Muscle layer of duodenum (tissue), 2 donors: Measurements from ENCODE around the gene PDCD1.
"Not testable (repeated sequence)": the region's sequence is repeated elsewhere in the genome, so short reads cannot be mapped to it uniquely, and the experiment has no call there.

Experiments used
- H3K27ac ChIP-seq: one replicate; pipeline ENCODE4 v1.7.0; 2013; ENCODE audit warnings: mild to moderate bottlenecking, low read length
- H3K27me3 ChIP-seq: one replicate; pipeline ENCODE4 v1.7.0; 2013; ENCODE audit warnings: low read depth, mild to moderate bottlenecking, control low read depth, low read length
- H3K36me3 ChIP-seq, 2 donors: one replicate each; pipeline ENCODE4 v1.7.0; 2013; ENCODE audit warnings: low read length in 2 of 2, control low read depth in 1 of 2, mild to moderate bottlenecking in 1 of 2; ENCODE audit not compliant: insufficient read depth in 2 of 2, control insufficient read depth in 1 of 2
- H3K4me1 ChIP-seq, 2 donors: one replicate each; pipeline ENCODE4 v1.7.0; 2013; ENCODE audit warnings: low read length in 2 of 2, mild to moderate bottlenecking in 2 of 2, control low read depth in 1 of 2, moderate library complexity in 1 of 2; ENCODE audit not compliant: insufficient read depth in 2 of 2, control insufficient read depth in 1 of 2
- H3K4me3 ChIP-seq, 2 donors: one replicate each; pipeline ENCODE4 v1.7.0; 2013; ENCODE audit warnings: low read length in 2 of 2, low read depth in 1 of 2, mild to moderate bottlenecking in 1 of 2
- H3K9me3 ChIP-seq, 2 donors: one replicate each; pipeline ENCODE4 v1.7.0; 2013; ENCODE audit warnings: low read length in 2 of 2, control low read depth in 1 of 2, mild to moderate bottlenecking in 1 of 2; ENCODE audit not compliant: control insufficient read depth in 1 of 2
- donor health status: healthy.

The PDCD1 gene

DNA sequence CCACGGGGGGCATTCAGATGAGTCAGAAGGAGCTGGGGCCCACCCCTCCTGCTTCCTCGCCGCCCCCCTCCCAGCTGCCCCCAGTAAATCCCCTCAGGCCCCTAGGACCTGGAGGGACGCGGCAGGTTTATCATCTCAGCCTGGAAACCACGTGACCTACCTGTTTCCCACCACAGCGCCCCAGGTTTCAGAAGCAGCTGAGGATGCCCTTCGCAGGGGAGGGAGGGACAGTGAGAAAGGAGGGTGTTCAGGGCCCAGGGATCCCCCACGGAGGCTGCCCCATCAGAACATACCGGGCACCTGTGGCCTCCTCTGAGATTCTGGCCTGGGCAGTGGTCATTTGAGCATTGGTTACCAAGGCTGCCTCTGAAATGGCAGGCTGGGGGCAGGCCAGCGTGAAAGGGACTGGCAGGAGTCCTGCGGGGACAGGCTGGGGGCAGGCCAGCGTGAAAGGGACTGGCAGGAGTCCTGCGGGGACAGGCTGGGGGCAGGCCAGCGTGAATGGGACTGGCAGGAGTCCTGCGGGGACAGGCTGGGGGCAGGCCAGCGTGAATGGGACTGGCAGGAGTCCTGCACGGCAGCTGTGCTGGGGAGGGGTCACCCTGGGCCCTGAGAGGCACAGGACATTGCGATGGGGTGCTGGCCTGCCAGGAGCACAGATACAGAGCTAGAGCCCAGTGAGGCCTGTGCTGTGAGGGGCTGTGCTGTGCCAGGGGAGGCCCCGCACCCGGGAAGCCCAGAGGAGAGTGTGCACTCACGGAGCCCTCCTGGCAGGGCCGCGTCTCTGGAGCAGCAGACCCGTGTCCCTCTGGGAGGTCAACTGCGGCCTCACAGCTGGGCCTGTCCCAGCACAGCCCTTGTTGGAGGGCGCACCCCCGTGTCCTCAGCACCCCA, 48.1 kb downstream of the PDCD1 start:
- Histone ChIP-seq H3K4me3 (no peak overlapping the region), H3K27ac (no peak overlapping the region)

DNA sequence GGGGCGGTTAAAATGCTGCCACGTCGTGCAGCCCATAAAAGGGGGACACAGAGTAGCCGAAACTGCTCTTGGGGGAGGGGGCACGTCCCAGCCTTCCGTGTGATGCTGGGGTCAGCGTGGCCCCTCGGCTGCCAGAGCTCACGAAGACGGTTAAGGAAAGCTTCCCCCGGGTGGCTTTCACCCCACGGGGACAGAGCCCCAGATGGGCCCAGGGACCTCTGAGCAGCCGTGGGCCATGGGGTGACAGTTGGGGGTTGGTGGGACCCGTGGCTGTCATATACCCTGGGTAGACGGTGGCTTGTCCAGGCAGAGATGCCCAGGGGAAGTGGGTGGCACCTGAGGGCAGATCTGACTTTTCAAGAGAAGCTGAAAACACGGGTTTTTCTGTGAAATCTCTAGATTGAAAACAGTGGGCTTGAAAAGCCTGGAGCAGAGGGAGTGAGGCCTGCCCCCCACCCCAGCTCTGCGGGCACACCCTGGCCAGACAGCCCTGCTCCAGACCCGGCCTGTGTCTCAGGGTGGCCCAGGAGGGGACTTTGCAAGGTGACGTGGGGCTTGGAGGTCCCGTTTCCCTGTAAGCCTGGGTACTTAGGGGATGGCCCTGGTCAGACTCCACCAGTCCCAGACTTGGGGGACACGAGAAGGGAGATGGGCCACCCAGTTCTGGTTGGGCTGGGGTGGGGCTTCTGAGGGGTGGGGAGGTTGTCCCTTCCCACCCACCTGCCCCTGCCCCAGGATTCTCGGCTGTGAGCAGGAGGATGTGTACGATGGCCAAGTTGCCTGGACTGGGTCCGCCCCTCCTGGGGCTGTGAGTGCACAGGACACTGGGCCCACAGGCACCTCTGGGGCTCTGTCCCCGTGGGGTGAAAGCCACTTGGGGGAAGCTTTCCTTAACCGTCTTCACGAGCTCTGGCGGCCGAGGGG, 49.0 kb downstream of the PDCD1 start:
- Histone ChIP-seq H3K4me3 (no peak overlapping the region), H3K9me3 (no peaks in the 10 kb centered on the region), H3K4me1 (peaks cover 0 to 2% of the 10 kb centered on the region in 2 donors), H3K27me3 (peaks cover 3% of the 10 kb centered on the region), H3K27ac (no peak overlapping the region), H3K36me3 (no peaks in the 10 kb centered on the region)

More for the DNA sequence above, 48.1 kb downstream of the PDCD1 start:
- Histone ChIP-seq H3K27me3 (no peaks in the 10 kb centered on the region), H3K4me1 (no peaks in the 10 kb centered on the region), H3K36me3 (no peaks in the 10 kb centered on the region), H3K9me3 (no peaks in the 10 kb centered on the region)

DNA sequence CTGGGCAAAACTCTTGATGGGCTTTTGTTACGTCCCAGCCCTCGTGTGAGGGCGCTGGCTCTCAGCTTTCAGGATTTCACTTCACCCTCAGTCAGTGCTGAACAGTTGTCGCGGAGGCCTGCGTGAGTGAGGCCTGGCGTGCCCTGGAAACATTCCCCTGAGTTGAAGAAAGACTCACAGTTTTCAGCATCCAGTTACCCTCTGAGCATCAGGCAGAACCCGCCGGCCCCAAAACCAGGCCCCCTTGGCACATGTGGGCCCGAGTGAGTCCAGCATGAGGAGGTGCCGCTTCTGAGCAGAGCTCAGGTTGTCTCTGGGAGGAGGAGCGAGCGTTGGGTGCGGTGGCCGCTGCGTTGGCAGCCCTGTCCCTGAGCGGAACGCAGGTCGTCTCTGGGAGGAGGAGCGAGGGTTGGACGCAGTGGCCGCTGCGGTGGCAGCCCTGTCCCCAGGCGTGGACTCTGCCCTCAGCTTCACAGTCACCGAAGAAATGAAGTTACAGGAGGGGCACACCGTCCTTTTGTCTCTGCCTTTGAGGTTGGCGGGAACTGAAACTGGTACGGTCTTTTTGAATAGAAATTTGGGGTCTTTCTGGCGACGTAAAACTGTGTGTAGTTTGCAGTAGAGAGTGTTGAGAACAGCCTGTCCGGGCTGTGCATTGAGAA, 49.8 kb downstream of the PDCD1 start, which contains the start of gene NEU4:
NEU4 (plus strand) TSS at position 473 of the 662 bp plus-strand sequence. CDS start 5,292 bp downstream, outside the sequence.
- Histone ChIP-seq H3K36me3 (no peaks in the 10 kb centered on the region), H3K27ac (no peak within 1 kb of the TSS), H3K4me1 (peaks cover 0 to 10% of the 10 kb centered on the region in 2 donors), H3K9me3 (no peaks in the 10 kb centered on the region), H3K27me3 (peaks cover 11% of the 10 kb centered on the region), H3K4me3 (no peak within 1 kb of the TSS)

DNA sequence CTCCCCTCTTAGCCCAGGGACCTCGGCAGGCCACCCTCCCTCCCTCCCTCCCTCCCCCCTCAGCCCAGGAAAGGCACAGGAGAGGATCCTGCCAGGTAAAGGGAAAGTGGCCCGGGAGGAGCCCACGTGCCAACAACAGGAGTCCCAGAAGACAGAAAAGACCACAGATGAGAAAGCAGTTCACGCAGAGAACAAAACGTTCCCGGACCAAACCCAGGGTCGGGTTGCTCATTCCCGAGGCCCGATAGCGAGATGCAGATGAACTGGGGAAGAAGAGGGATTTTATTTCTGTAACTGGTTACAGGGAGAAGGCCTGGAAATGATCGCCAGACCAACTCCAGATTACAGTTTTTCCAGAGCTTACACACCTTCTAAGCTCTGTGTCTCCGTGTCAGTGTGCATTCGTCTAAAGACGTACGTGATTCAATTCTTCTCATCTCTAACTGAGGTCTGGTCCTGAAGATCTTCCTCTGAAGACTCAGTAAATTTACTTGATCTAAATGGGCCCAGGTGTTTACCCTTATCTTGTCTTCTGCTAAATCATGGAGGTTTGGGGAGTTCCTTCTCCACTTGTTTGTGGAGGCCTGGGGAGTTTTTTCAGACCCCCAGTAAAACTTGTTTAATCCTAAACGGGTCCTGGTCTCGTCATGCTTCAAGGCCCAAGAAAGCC, 50.5 kb downstream of the PDCD1 start:
- H3K4me1 ChIP-seq = peaks cover 0 to 16% of the 10 kb centered on the region in 2 donors
- no peaks in the 10 kb centered on the region for H3K9me3 ChIP-seq
- H3K27ac ChIP-seq = no peak overlapping the region
- H3K36me3 ChIP-seq = no peaks in the 10 kb centered on the region
- H3K4me3 ChIP-seq = no peak overlapping the region
- peaks cover 11% of the 10 kb centered on the region for H3K27me3 ChIP-seq

DNA sequence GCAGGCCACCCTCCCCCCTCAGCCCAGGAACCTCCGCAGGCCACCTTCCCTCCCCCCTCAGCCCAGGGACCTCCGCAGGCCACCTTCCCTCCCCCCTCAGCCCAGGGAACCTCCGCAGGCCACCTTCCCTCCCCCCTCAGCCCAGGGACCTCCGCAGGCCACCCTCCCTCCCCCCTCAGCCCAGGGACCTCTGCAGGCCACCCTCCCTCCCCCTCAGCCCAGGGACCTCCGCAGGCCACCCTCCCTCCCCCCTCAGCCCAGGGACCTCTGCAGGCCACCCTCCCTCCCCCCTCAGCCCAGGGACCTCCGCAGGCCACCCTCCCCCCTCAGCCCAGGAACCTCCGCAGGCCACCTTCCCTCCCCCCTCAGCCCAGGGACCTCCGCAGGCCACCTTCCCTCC, 52.5 kb downstream of the PDCD1 start:
- H3K27ac ChIP-seq, H3K4me3 ChIP-seq, H3K36me3 ChIP-seq, H3K9me3 ChIP-seq: not testable (repeated sequence)
- peaks cover 11% of the 10 kb centered on the region for H3K27me3 ChIP-seq
- H3K4me1 ChIP-seq = peaks cover 0 to 20% of the 10 kb centered on the region in 2 donors

DNA sequence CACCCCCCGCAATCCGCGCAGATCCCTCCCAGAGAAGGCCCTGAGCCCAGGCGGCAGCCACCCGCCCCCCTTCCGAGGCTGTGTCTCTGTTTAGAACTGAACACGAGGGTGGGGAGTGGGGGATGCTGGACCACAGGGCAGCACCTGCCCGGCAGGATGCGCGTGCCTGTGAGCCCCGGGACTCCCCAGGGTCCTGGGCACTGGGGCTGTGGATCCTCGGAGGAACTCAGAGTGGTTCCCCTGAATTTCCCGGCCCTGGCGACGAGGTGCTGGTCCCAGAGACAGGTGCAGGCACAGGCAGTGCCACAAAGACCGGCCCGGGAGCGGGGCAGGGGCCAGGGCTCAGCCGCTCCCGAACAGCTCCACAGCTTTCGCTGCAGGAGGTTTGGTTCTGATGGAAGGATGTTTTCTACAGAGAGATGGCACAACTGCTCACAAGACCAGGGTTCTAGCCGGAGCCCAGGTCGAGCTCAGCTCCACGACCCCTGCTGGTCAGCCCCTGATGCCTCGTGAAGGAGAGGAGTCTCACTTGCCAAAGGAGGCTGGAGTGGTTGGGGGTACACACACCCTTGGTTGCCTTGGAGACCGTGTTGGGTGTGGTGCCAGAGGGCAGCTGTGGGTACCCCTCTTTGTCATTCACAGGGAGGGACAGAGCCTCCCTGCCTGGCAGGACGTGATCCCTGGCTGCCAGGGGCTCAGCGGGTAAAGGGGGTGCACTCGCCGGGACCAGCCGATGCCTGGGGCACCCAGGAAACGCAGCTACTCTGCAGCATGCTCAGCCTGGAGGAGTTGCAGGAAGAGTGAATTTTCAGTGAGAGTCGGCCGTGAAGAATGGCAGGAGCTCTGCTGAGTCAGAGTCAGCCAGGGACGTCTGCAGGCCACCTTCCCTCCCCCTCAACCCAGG, 54.1 kb downstream of the PDCD1 start:
- Histone ChIP-seq H3K4me3 (peak overlapping the region in 1 of 2 donors; percentile 67), H3K27me3 (peaks cover 11% of the 10 kb centered on the region), H3K4me1 (peaks cover 0 to 20% of the 10 kb centered on the region in 2 donors), H3K36me3 (no peaks in the 10 kb centered on the region), H3K27ac (no peak overlapping the region), H3K9me3 (no peaks in the 10 kb centered on the region)

DNA sequence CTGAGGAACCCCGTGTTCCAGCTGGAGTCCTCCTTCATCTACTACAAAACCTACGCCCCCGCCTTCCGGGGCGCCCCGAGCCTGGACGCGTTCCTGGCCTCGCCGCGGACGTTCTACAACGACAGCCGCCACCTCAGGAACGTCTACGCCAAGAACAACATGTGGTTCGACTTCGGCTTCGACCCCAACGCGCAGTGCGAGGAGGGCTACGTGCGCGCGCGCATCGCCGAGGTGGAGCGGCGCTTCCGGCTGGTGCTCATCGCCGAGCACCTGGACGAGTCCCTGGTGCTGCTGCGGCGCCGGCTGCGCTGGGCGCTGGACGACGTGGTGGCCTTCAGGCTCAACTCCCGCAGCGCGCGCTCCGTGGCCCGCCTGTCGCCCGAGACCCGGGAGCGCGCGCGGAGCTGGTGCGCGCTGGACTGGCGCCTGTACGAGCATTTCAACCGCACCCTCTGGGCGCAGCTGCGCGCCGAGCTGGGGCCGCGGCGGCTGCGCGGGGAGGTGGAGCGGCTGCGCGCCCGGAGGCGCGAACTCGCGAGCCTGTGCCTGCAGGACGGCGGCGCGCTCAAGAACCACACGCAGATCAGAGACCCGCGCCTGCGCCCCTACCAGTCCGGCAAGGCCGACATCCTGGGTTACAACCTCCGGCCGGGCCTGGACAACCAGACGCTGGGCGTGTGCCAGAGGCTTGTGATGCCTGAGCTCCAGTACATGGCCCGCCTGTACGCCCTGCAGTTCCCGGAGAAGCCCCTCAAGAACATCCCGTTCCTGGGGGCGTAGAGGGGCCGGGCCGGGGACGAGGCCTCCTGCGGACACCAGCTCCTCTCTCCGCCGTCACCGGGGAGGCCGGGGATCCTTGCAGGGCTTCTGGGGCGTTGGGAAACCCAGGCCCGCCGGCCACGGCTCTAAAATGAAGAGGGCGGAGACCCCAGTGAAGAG, 55.0 kb downstream of the PDCD1 start:
- H3K27ac ChIP-seq = no peak overlapping the region
- peaks cover 11% of the 10 kb centered on the region for H3K27me3 ChIP-seq
- H3K9me3 ChIP-seq = no peaks in the 10 kb centered on the region
- no peaks in the 10 kb centered on the region for H3K36me3 ChIP-seq
- H3K4me1 ChIP-seq = peaks cover 0 to 20% of the 10 kb centered on the region in 2 donors
- peak overlapping the region; percentile 21 to 67 for H3K4me3 ChIP-seq

DNA sequence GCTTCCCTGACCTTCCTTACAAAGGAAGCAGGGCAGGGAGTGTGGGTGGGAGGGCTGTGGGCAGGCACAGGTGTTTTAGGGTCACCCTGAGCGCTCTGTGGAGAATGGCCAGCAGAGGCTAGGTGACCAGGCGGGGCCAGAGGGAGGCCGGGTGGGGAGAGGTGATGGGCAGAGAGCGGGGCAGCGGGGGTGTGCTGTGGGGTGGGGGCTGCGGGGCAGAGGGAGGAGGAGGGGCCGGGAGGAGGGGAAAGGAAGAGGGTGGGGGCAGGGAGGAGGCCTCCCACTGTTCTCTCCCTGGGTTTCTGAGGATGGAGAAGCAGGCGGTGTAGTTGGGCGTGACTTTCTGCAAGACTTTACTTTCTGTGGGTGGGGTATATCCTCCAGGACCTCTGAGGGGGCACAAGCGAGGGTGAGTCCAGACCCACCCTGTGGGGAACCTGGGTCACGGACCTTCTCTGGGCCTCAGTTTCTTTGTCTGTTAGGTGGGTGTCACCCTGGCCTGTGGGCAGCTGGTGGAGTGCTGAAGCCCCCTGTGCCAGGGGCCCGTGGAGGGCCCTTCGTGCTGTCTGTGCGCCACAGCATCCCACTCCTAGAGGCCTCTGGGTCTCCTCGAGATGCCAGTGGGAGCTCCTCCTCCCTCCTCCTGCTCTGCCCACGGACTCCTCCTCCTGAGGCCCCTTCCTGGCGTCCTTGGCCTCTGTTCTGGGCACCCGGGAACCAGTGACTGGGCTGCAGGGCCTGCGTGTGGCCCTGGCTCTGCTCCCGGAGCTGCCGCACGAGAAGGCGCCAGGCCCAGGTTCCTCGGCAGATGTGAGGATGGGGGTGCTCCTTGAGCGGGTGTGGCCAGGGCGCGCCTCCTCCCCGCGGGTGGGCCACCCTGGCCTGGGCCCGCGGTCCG, 56.0 kb downstream of the PDCD1 start:
- H3K27ac ChIP-seq = no peak overlapping the region
- peak overlapping the region in 1 of 2 donors; percentile 67 for H3K4me3 ChIP-seq
- H3K9me3 ChIP-seq = no peaks in the 10 kb centered on the region
- no peaks in the 10 kb centered on the region for H3K36me3 ChIP-seq
- H3K27me3 ChIP-seq = peaks cover 11% of the 10 kb centered on the region
- H3K4me1 ChIP-seq = peaks cover 0 to 20% of the 10 kb centered on the region in 2 donors
